Endodermal cell (in vitro differentiated cells): ENCODE data around the gene DUSP16. TPM values are rescaled to one million over a fixed set of nuclear protein-coding genes. Genes with fewer than 3 reads are reported as not detected.

Source experiments
- DNase-seq: peaks from one replicate; pipeline ENCODE4 v3.0.0-alpha.2; 2017
- H3K27ac ChIP-seq: 2 replicates; pipeline ENCODE4 v1.5.1; 2013; ENCODE audit warnings: mild to moderate bottlenecking, low read depth, low read length, moderate library complexity
- H3K27me3 ChIP-seq: 2 replicates; pipeline ENCODE4 v1.6.1; 2013; ENCODE audit warnings: mild to moderate bottlenecking, low read length, moderate library complexity; ENCODE audit not compliant: insufficient read depth, control insufficient read depth, poor library complexity, severe bottlenecking
- H3K36me3 ChIP-seq: 2 replicates; pipeline ENCODE4 v1.7.0; 2013; ENCODE audit warnings: mild to moderate bottlenecking, low read length, moderate library complexity; ENCODE audit not compliant: control insufficient read depth, insufficient read depth
- H3K4me1 ChIP-seq: one replicate; pipeline ENCODE4 v1.7.0; 2013; ENCODE audit warnings: low read length; ENCODE audit not compliant: control insufficient read depth, insufficient read depth
- H3K4me3 ChIP-seq: 2 replicates; pipeline ENCODE4 v1.5.1; 2013; ENCODE audit warnings: mild to moderate bottlenecking, low read length, moderate library complexity
- H3K9ac ChIP-seq: 2 replicates; pipeline ENCODE4 v1.6.1; 2013; ENCODE audit warnings: mild to moderate bottlenecking, low read length, moderate library complexity; ENCODE audit not compliant: poor library complexity, severe bottlenecking; ENCODE audit errors: extremely low read depth
- H3K9me3 ChIP-seq: 2 replicates; pipeline ENCODE4 v1.6.1; 2013; ENCODE audit warnings: mild to moderate bottlenecking, low read length, moderate library complexity; ENCODE audit not compliant: control insufficient read depth
- H3K27ac Mint-ChIP-seq: 2 replicates; pipeline ENCODE4 v1.8.0; 2020; ENCODE audit warnings: mixed read lengths
- H3K27me3 Mint-ChIP-seq: 2 replicates; pipeline ENCODE4 v1.8.0; 2021; ENCODE audit warnings: mild to moderate bottlenecking, mixed read lengths; ENCODE audit not compliant: insufficient read depth
- H3K36me3 Mint-ChIP-seq: 2 replicates; pipeline ENCODE4 v1.8.0; 2020; ENCODE audit warnings: low read depth, mixed read lengths
- H3K4me1 Mint-ChIP-seq: 2 replicates; pipeline ENCODE4 v1.8.0; 2020; ENCODE audit warnings: mixed read lengths
- H3K4me3 Mint-ChIP-seq: 2 replicates; pipeline ENCODE4 v1.8.0; 2020; ENCODE audit warnings: mild to moderate bottlenecking, moderate library complexity, mixed read lengths
- H3K9me3 Mint-ChIP-seq: 2 replicates; pipeline ENCODE4 v1.8.0; 2020; ENCODE audit warnings: mild to moderate bottlenecking, mixed read lengths
- WGBS, 2 experiments: methylation state at CpG; one replicate each; pipeline versions ENCODE4 v1.1.5 to v1.1.7; 2013; ENCODE audit warnings: missing lambda C conversion rate in 2 of 2, mixed read lengths in 1 of 2; ENCODE audit not compliant: insufficient coverage in 1 of 2, insufficient read length in 1 of 2; 5-methylcytosine and 5-hydroxymethylcytosine counted together
- total RNA-seq, 2 donors: library from RNA; stranded (reverse); fragmentation: NEBNext Ultra II Directional in 1 of 2; extraction: Animal tissue kit (Norgen Biotek cat#: 25700) in 1 of 2; gene quantifications; 2 replicates in 1 of 2; 3 replicates in 1 of 2; pipeline ENCODE4 v1.2.1, GENCODE V29; 2021
- TF ChIP-seq, protein P1 (sequence below): fragments of 200-600 bp; sonication (generic); conservative IDR thresholded peaks from 2 replicates; pipeline ENCODE4 v1.5.0; 2021; ENCODE audit warnings: antibody characterized with exemption, mild to moderate bottlenecking

DUSP16 gene
- total RNA-seq, 2 donors from 2014 or later: 28.1 to 42.5 TPM

DNA sequence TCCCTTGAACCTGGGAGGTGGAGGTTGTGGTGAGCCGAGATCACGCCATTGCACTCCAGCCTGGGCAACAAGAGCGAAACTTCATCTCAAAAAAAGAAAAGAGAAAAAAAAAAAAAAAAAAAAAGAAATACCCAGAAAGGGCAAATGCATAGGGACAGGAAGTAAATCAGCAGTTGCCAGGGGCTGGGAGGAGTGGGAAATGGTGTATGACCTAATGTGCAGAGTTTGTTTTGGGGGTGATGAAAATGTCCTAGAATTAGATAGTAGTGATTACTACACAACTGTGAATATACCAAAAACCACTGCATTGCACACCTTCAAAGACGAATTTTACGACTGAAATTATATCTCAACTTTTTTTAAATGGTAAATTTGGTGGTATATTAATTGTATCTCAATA lies 20.4 kb downstream of the DUSP16 start:
- Mint-ChIP-seq H3K27ac (no peak overlapping the region), H3K4me1 (no peaks in the 10 kb centered on the region), H3K27me3 (no peaks in the 10 kb centered on the region), H3K9me3 (peaks cover 2% of the 10 kb centered on the region), H3K36me3 (peaks cover 25% of the 10 kb centered on the region), H3K4me3 (no peak overlapping the region)
- TF ChIP-seq, protein P1, sequence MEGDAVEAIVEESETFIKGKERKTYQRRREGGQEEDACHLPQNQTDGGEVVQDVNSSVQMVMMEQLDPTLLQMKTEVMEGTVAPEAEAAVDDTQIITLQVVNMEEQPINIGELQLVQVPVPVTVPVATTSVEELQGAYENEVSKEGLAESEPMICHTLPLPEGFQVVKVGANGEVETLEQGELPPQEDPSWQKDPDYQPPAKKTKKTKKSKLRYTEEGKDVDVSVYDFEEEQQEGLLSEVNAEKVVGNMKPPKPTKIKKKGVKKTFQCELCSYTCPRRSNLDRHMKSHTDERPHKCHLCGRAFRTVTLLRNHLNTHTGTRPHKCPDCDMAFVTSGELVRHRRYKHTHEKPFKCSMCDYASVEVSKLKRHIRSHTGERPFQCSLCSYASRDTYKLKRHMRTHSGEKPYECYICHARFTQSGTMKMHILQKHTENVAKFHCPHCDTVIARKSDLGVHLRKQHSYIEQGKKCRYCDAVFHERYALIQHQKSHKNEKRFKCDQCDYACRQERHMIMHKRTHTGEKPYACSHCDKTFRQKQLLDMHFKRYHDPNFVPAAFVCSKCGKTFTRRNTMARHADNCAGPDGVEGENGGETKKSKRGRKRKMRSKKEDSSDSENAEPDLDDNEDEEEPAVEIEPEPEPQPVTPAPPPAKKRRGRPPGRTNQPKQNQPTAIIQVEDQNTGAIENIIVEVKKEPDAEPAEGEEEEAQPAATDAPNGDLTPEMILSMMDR: no peak
- H3K9ac ChIP-seq: no peak overlapping the region
- no peak overlapping the region for H3K4me3 ChIP-seq
- WGBS, 2 experiments: 100% methylated on average over 3 of the region's 5 CpGs; no CpG with 5 or more reads in 1 of the 2 experiments
- no peak overlapping the region for H3K27ac ChIP-seq
- H3K36me3 ChIP-seq: peaks cover 6% of the 10 kb centered on the region
- no peak for DNase-seq
- H3K27me3 ChIP-seq: no peaks in the 10 kb centered on the region
- no peaks in the 10 kb centered on the region for H3K9me3 ChIP-seq
- no peaks in the 10 kb centered on the region for H3K4me1 ChIP-seq

GRCh38 chr12:12541782-12542181 lies 20.9 kb downstream of the DUSP16 start:
- H3K4me3 ChIP-seq: no peak overlapping the region
- H3K4me1 Mint-ChIP-seq: no peaks in the 10 kb centered on the region
- WGBS, 2 experiments: 88 to 92% methylated on average over 2 to 4 of the region's 4 CpGs
- no peak for DNase-seq
- no peaks in the 10 kb centered on the region for H3K9me3 ChIP-seq
- H3K36me3 ChIP-seq: peaks cover 6% of the 10 kb centered on the region
- no peak overlapping the region for H3K27ac Mint-ChIP-seq
- no peak overlapping the region for H3K9ac ChIP-seq
- H3K9me3 Mint-ChIP-seq: peaks cover 2% of the 10 kb centered on the region
- H3K4me1 ChIP-seq: no peaks in the 10 kb centered on the region
- H3K27ac ChIP-seq: no peak overlapping the region
- TF ChIP-seq, protein P1: no peak
- H3K27me3 Mint-ChIP-seq: no peaks in the 10 kb centered on the region
- H3K36me3 Mint-ChIP-seq: peaks cover 25% of the 10 kb centered on the region
- H3K4me3 Mint-ChIP-seq: no peak overlapping the region
- no peaks in the 10 kb centered on the region for H3K27me3 ChIP-seq

DNA sequence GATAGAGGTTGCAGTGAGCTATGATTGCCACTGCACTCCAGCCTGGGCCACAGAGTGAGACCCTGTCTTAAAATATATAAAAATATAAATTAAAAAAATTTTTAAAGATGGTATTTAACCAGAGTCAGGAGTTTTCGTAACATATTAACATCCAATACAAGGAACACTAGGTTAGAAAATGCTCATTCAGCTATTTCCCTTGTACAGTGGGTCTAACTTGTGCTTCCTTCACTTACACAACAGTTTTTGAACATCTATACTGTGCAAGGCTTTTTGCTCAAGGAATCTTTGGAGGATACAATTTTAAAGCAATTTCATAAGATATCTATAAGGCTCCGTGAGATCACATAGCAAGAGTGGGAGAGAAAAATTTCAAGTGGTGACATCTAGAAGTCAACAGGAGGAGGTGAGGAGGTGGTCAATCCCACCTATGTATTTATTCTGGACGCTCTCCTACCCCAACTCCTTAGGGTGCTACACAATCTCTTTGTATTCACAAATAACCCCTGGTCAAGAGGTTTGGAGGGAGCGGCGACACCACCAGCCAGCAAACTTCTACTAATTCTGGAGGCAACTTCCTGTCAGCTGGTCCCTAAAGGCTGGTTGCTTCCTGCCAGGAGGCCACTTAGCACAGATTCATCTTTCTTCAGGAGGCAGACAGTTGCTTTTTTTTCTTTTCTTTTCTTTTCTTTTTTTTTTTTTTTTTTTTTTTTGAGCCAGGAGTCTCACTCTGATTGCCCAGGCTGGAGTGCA lies 22.2 kb downstream of the DUSP16 start:
- Mint-ChIP-seq H3K4me1 (no peaks in the 10 kb centered on the region), H3K27me3 (no peaks in the 10 kb centered on the region), H3K36me3 (peaks cover 23% of the 10 kb centered on the region), H3K4me3 (no peak overlapping the region), H3K9me3 (peaks cover 2% of the 10 kb centered on the region), H3K27ac (no peak overlapping the region)
- WGBS, 2 experiments: 79 to 92% methylated on average over 2 to 5 of the region's 5 CpGs
- Histone ChIP-seq H3K4me3 (no peak overlapping the region), H3K27me3 (no peaks in the 10 kb centered on the region), H3K36me3 (peaks cover 6% of the 10 kb centered on the region), H3K4me1 (no peaks in the 10 kb centered on the region), H3K9me3 (no peaks in the 10 kb centered on the region), H3K9ac (no peak overlapping the region), H3K27ac (no peak overlapping the region)
- TF ChIP-seq, protein P1: no peak
- DNase-seq: no peak
